IMR-90 (cell line): ENCODE measurements around the gene ANKH. TPM values are rescaled to one million over a fixed set of nuclear protein-coding genes. Genes with fewer than 3 reads are reported as not detected.

ENCODE experiments used
- ATAC-seq: fragments of 200-7000 bp; cut with Tn5 transposase; 2 replicates; pipeline ENCODE4 v1.9.1; 2020; ENCODE audit warnings: low read depth, mild to moderate bottlenecking, moderate library complexity
- BruUV-seq: library from RNA; stranded (reverse); fragments of 400-500 nt; replicated peaks from 2 replicates; lab custom pipeline; 2021; lab: Mats Ljungman, UMichigan
- CTCF ChIA-PET: fragments of 300-600 bp; formaldehyde crosslinking; extraction: SDS; loops from one replicate; lab custom pipeline; 2021; ENCODE audit warnings: antibody characterized with exemption; lab: Yijun Ruan, JAX
- POLR2A ChIA-PET: fragments of 300-600 bp; sonication (Branson Sonifier 250); formaldehyde crosslinking; loops from one replicate; lab custom pipeline; 2022; ENCODE audit warnings: antibody characterized with exemption; ENCODE audit not compliant: unreplicated experiment; lab: Charles Lee
- DNase-seq: peaks from one replicate; pipeline ENCODE4 v3.0.0; 2013
- H2AFZ ChIP-seq: replicated peaks from 2 replicates; pipeline ENCODE3; 2013; ENCODE audit warnings: low read length, mild to moderate bottlenecking; ENCODE audit not compliant: poor library complexity
- H2AK5ac ChIP-seq: 2 replicates; pipeline ENCODE4 v1.6.1; 2013; ENCODE audit warnings: low read depth, low read length, inconsistent platforms
- H2AK9ac ChIP-seq: replicated peaks from 2 replicates; pipeline ENCODE3; 2013; ENCODE audit warnings: mild to moderate bottlenecking, low read depth, low read length, moderate library complexity; ENCODE audit not compliant: poor library complexity
- H2BK120ac ChIP-seq: 2 replicates; pipeline ENCODE4 v1.6.1; 2013; ENCODE audit warnings: low read depth, low read length, inconsistent platforms
- H2BK15ac ChIP-seq: 3 replicates; pipeline ENCODE4 v1.6.1; 2013; ENCODE audit warnings: low read depth, low read length, inconsistent platforms
- H2BK20ac ChIP-seq: 2 replicates; pipeline ENCODE4 v1.6.1; 2013; ENCODE audit warnings: low read depth, mild to moderate bottlenecking, inconsistent platforms, low read length, moderate library complexity
- H2BK5ac ChIP-seq: 2 replicates; pipeline ENCODE4 v1.6.1; 2013; ENCODE audit warnings: mild to moderate bottlenecking, low read depth, low read length, inconsistent platforms; ENCODE audit not compliant: poor library complexity, severe bottlenecking
- H3K14ac ChIP-seq: replicated peaks from 2 replicates; pipeline ENCODE4 v1.6.1; 2013; ENCODE audit warnings: low read depth, low read length, inconsistent platforms
- H3K18ac ChIP-seq: 2 replicates; pipeline ENCODE4 v1.6.1; 2013; ENCODE audit warnings: low read depth, low read length, control low read depth
- H3K23ac ChIP-seq: 2 replicates; pipeline ENCODE4 v1.6.1; 2013; ENCODE audit warnings: low read depth, low read length, inconsistent platforms
- H3K27ac ChIP-seq: 2 replicates; pipeline ENCODE4 v1.5.1; 2013; ENCODE audit warnings: mild to moderate bottlenecking, control low read depth, low read length; ENCODE audit not compliant: insufficient read depth
- H3K27me3 ChIP-seq: 2 replicates; pipeline ENCODE4 v1.6.1; 2013; ENCODE audit warnings: low read length; ENCODE audit not compliant: control insufficient read depth, insufficient read depth
- H3K36me3 ChIP-seq: 2 replicates; pipeline ENCODE4 v1.6.1; 2013; ENCODE audit warnings: low read length, mixed read lengths; ENCODE audit not compliant: control insufficient read depth, insufficient read depth
- H3K4ac ChIP-seq: 2 replicates; pipeline ENCODE4 v1.6.1; 2013; ENCODE audit warnings: low read depth, low read length, inconsistent platforms
- H3K4me1 ChIP-seq: 2 replicates; pipeline ENCODE4 v1.6.1; 2013; ENCODE audit warnings: low read length, mixed read lengths; ENCODE audit not compliant: control insufficient read depth, insufficient read depth
- H3K4me2 ChIP-seq: 2 replicates; pipeline ENCODE4 v1.6.1; 2013; ENCODE audit warnings: low read depth, mild to moderate bottlenecking, control low read depth, low read length, moderate library complexity
- H3K4me3 ChIP-seq: 2 replicates; pipeline ENCODE4 v1.5.1; 2013; ENCODE audit warnings: low read depth, mild to moderate bottlenecking, control low read depth, low read length, moderate library complexity; ENCODE audit not compliant: insufficient read depth
- H3K56ac ChIP-seq: 2 replicates; pipeline ENCODE4 v1.6.1; 2013; ENCODE audit warnings: low read length, inconsistent platforms; ENCODE audit not compliant: insufficient read depth; ENCODE audit errors: extremely low read depth
- H3K79me1 ChIP-seq, 2 experiments: 2 replicates each; pipeline ENCODE4 v1.6.1; 2013; ENCODE audit warnings: low read length in 2 of 2, inconsistent platforms in 1 of 2, low read depth in 1 of 2
- H3K9ac ChIP-seq: 2 replicates; pipeline ENCODE4 v1.6.1; 2013; ENCODE audit warnings: low read depth, low read length, control low read depth
- H3K9me1 ChIP-seq: 2 replicates; pipeline ENCODE4 v1.6.1; 2013; ENCODE audit warnings: low read length, inconsistent platforms; ENCODE audit not compliant: insufficient read depth
- H3K9me3 ChIP-seq: 2 replicates; pipeline ENCODE4 v1.6.1; 2013; ENCODE audit warnings: low read length; ENCODE audit not compliant: control insufficient read depth, insufficient read depth
- H4K20me1 ChIP-seq: 2 replicates; pipeline ENCODE4 v1.6.1; 2013; ENCODE audit warnings: low read length, inconsistent platforms; ENCODE audit not compliant: insufficient read depth
- H4K5ac ChIP-seq: 2 replicates; pipeline ENCODE4 v1.6.1; 2013; ENCODE audit warnings: mild to moderate bottlenecking, low read depth, low read length, control low read depth
- H4K8ac ChIP-seq, 2 experiments: 2 replicates each; pipeline ENCODE4 v1.6.1; 2013; ENCODE audit warnings: low read depth in 2 of 2, low read length in 2 of 2, control low read depth in 1 of 2, inconsistent platforms in 1 of 2
- H4K91ac ChIP-seq: 2 replicates; pipeline ENCODE4 v1.6.1; 2013; ENCODE audit warnings: low read depth, low read length, inconsistent platforms; ENCODE audit not compliant: insufficient read depth
- BHLHE40 ChIP-seq: fragments of 150-350 bp; IDR thresholded peaks from 2 replicates; pipeline ENCODE4 v1.6.1; 2016; ENCODE audit warnings: mild to moderate bottlenecking, low read depth, low read length
- CEBPB ChIP-seq: IDR thresholded peaks from 2 replicates; pipeline ENCODE4 v1.6.1; 2012; ENCODE audit warnings: low read depth, low read length, improper control_type of control experiment
- CHD1 ChIP-seq: IDR thresholded peaks from 2 replicates; pipeline ENCODE4 v1.6.1; 2012; ENCODE audit warnings: low read depth, low read length, improper control_type of control experiment
- CTCF ChIP-seq: conservative IDR thresholded peaks from 2 replicates; pipeline ENCODE4 v1.5.1; 2012; ENCODE audit warnings: mild to moderate bottlenecking, low read depth, low read length, improper control_type of control experiment
- ELK1 ChIP-seq: fragments of 150-350 bp; IDR thresholded peaks from 2 replicates; pipeline ENCODE4 v1.6.1; 2016; ENCODE audit warnings: low read depth, mild to moderate bottlenecking, low read length, moderate library complexity, borderline replicate concordance
- FOS ChIP-seq: fragments of 150-350 bp; IDR thresholded peaks from 2 replicates; pipeline ENCODE4 v1.6.1; 2016; ENCODE audit warnings: low read depth, low read length
- MAFK ChIP-seq: IDR thresholded peaks from 2 replicates; pipeline ENCODE4 v1.6.1; 2012; ENCODE audit warnings: low read depth, low read length, improper control_type of control experiment
- MAZ ChIP-seq: IDR thresholded peaks from 2 replicates; pipeline ENCODE4 v1.6.1; 2012; ENCODE audit warnings: low read depth, mild to moderate bottlenecking, low read length, improper control_type of control experiment, moderate library complexity, borderline replicate concordance
- MXI1 ChIP-seq: IDR thresholded peaks from 2 replicates; pipeline ENCODE4 v1.6.1; 2012; ENCODE audit warnings: low read depth, mild to moderate bottlenecking, low read length, moderate library complexity, borderline replicate concordance
- NFE2L2 ChIP-seq: fragments of 150-350 bp; IDR thresholded peaks from 2 replicates; pipeline ENCODE4 v1.6.1; 2016; ENCODE audit warnings: low read depth, mild to moderate bottlenecking, low read length
- POLR2A ChIP-seq: IDR thresholded peaks from 2 replicates; pipeline ENCODE4 v1.6.1; 2012; ENCODE audit warnings: mild to moderate bottlenecking, low read depth, low read length
- RAD21 ChIP-seq: IDR thresholded peaks from 2 replicates; pipeline ENCODE4 v1.6.1; 2012; ENCODE audit warnings: low read length, improper control_type of control experiment
- RCOR1 ChIP-seq: IDR thresholded peaks from 2 replicates; pipeline ENCODE4 v1.6.1; 2012; ENCODE audit warnings: mild to moderate bottlenecking, low read length, improper control_type of control experiment; ENCODE audit not compliant: insufficient replicate concordance
- RFX5 ChIP-seq: IDR thresholded peaks from 2 replicates; pipeline ENCODE4 v1.8.0; 2012; ENCODE audit warnings: low read depth, mild to moderate bottlenecking, low read length, moderate library complexity
- SMC3 ChIP-seq: fragments of 150-350 bp; IDR thresholded peaks from 2 replicates; pipeline ENCODE4 v1.6.1; 2016; ENCODE audit warnings: low read depth, mild to moderate bottlenecking, antibody characterized with exemption, low read length, moderate library complexity
- USF2 ChIP-seq: fragments of 150-350 bp; IDR thresholded peaks from 2 replicates; pipeline ENCODE4 v1.6.1; 2017; ENCODE audit warnings: mild to moderate bottlenecking, antibody characterized with exemption, low read length, low read depth
- WGBS, 2 experiments: methylation state at CpG; one replicate each; pipeline versions ENCODE4 v1.1.5 to v1.1.7; 2013; ENCODE audit warnings: missing lambda C conversion rate in 2 of 2; ENCODE audit not compliant: insufficient read length in 1 of 2; ENCODE audit errors: extremely low coverage in 2 of 2; 5-methylcytosine and 5-hydroxymethylcytosine counted together
- dilution Hi-C: fragments of 300-500 bp; cut with HindIII; formaldehyde crosslinking; loops from one replicate; pipeline ENCODE4 v1.14.3; 2018; ENCODE audit warnings: low sequenced_read_pairs; ENCODE audit not compliant: unreplicated experiment
- in situ Hi-C: fragments of 300-500 bp; cut with MboI; formaldehyde crosslinking; loops from 3 replicates; pipeline ENCODE4 v1.14.3; 2019; ENCODE audit warnings: low sequenced_read_pairs, inconsistent platforms, mixed read lengths
- intact Hi-C: fragments of 100-400 bp; cut with micrococcal nuclease; formaldehyde crosslinking; loops from 2 replicates; pipeline ENCODE4 v1.10.0; 2022
- polyA plus RNA-seq, 3 experiments: library from polyadenylated mRNA; depleted of rRNA; stranded (reverse); fragments of >200 nt; gene quantifications; 2 replicates each; pipeline ENCODE4 v1.2.3, GENCODE V29; 2012; ENCODE audit warnings: low replicate concordance in 1 of 3
- total RNA-seq: library from RNA; depleted of rRNA; stranded (reverse); fragments of >200 nt; gene quantifications from 2 replicates; pipeline ENCODE4 v1.2.3, GENCODE V29; 2012

ANKH gene
- total and polyA plus RNA-seq, 2 of the 4 experiments (the other 2 are of a cell fraction), result 5.2 to 17.2 TPM

GRCh38 chr5:14741801-14742440, 129.7 kb downstream of the ANKH start:
- Histone ChIP-seq H3K4me3 (no peak overlapping the region), H2BK120ac (no peak overlapping the region), H3K9me1 (peaks cover 13% of the 10 kb centered on the region), H4K8ac (no peak overlapping the region), H2BK15ac (no peak overlapping the region), H4K5ac (no peak overlapping the region), H3K4ac (no peak overlapping the region), H3K79me1 (no peaks in the 10 kb centered on the region), H2BK5ac (no peak overlapping the region), H3K9me3 (no peaks in the 10 kb centered on the region), H2AK9ac (no peak overlapping the region), H4K91ac (no peak overlapping the region), H3K18ac (no peak overlapping the region), H3K27ac (no peak overlapping the region), H3K56ac (no peak overlapping the region), H3K36me3 (no peaks in the 10 kb centered on the region; the same call in 1 of the 2 replicates), H3K4me2 (no peak overlapping the region), H4K20me1 (peaks cover 4% of the 10 kb centered on the region; the same call in 1 of the 2 replicates), H3K4me1 (peaks cover 5% of the 10 kb centered on the region), H2AK5ac (no peak overlapping the region), H3K23ac (no peak overlapping the region), H3K9ac (no peak overlapping the region), H2BK20ac (no peak overlapping the region), H2AFZ (no peak overlapping the region), H3K27me3 (no peaks in the 10 kb centered on the region), H3K14ac (no peak overlapping the region)
- DNase-seq (no peak), ATAC-seq (no peak)
- dilution Hi-C loops (no loop called here), in situ Hi-C loops (no loop called here), intact Hi-C loops (loop anchor here (5.0 kb wide), 1 partner anchor 130 kb away; the partner anchor contains the start of gene ANKH)
- TF ChIP-seq NFE2L2 (no peak), SMC3 (no peak), MAZ (no peak), CHD1 (no peak), MAFK (no peak), BHLHE40 (no peak), RFX5 (no peak), RCOR1 (no peak), CEBPB (no peak), MXI1 (no peak), CTCF (no peak), USF2 (no peak), POLR2A (no peak), FOS (no peak), RAD21 (no peak), ELK1 (no peak)
- CTCF ChIA-PET, result no interaction called here
- no TSS peak for BruUV-seq
- POLR2A ChIA-PET, result no interaction called here
- WGBS, 2 experiments, result 95% methylated on average over 3 of the region's 11 CpGs; no CpG with 5 or more reads in 1 of the 2 experiments
